Measurements from ENCODE around the gene PRKACG.

The PRKACG gene

GRCh38 chr9:68980341-68980914 lies 33.5 kb downstream of the PRKACG start:
- no peak for DNase-seq

- DNase-seq: no peak
Observed at GRCh38 chr9:68979538-68980314, 34.2 kb downstream of the PRKACG start.

GRCh38 chr9:68978501-68978900 lies 35.4 kb downstream of the PRKACG start:
- DNase-seq: no peak

GRCh38 chr9:68978066-68978465 lies 35.8 kb downstream of the PRKACG start:
- DNase-seq: no peak

GRCh38 chr9:68975365-68976043 lies 38.4 kb downstream of the PRKACG start:
- no peak for DNase-seq

- DNase-seq: no peak
Observed at GRCh38 chr9:68974901-68975300, 39.0 kb downstream of the PRKACG start.

- no peak for DNase-seq
Observed at GRCh38 chr9:68974431-68974830, 39.5 kb downstream of the PRKACG start.

GRCh38 chr9:68973619-68974018 lies 40.3 kb downstream of the PRKACG start:
- no peak for DNase-seq

- no peak for DNase-seq
Observed at GRCh38 chr9:68970151-68970550, 43.8 kb downstream of the PRKACG start.

- DNase-seq: no peak
Observed at GRCh38 chr9:68969538-68969937, 44.4 kb downstream of the PRKACG start.

GRCh38 chr9:68967800-68968199 lies 46.1 kb downstream of the PRKACG start:
- no peak for DNase-seq

GRCh38 chr9:68966496-68966944 lies 47.4 kb downstream of the PRKACG start:
- DNase-seq: no peak

- no peak for DNase-seq
Observed at GRCh38 chr9:68964765-68965164, 49.1 kb downstream of the PRKACG start.

- no peak for DNase-seq
Observed at GRCh38 chr9:68964102-68964541, 49.8 kb downstream of the PRKACG start.

GRCh38 chr9:68963416-68963815 lies 50.5 kb downstream of the PRKACG start:
- no peak for DNase-seq
